Hindlimb muscle (tissue), 1 donor: ENCODE results near the gene CASKIN1. TPM values are rescaled to one million over a fixed set of nuclear protein-coding genes. Genes with fewer than 3 reads are reported as not detected.
"Not testable (repeated sequence)": the region's sequence is repeated elsewhere in the genome, so short reads cannot be mapped to it uniquely, and the experiment has no call there.

Source experiments
- DNase-seq: peaks from one replicate; pipeline ENCODE4 v3.0.0-alpha.2; 2013
- polyA plus RNA-seq: library from polyadenylated mRNA; unstranded; fragments of 120-200 nt; gene quantifications from one replicate; pipeline ENCODE4 v1.2.1, GENCODE V29; 2013; ENCODE audit not compliant: insufficient read length

CASKIN1 gene
- polyA plus RNA-seq, 1 donor, result 3.1 TPM

- peak; percentile 100 for DNase-seq
These were observed 41.1 kb downstream of the CASKIN1 start, which contains the start of gene TRAF7 for GRCh38 chr16:2155091-2155950. Gene TRAF7, plus strand, starts transcription at chr16:2155782. Its CDS starts 8,139 bp downstream, at chr16:2163921.

- DNase-seq, result no peak
These were observed 41.8 kb downstream of the CASKIN1 start for GRCh38 chr16:2154533-2155090.

GRCh38 chr16:2152695-2153506, 43.5 kb downstream of the CASKIN1 start:
- DNase-seq, result no peak

- no peak for DNase-seq
These were observed 45.0 kb downstream of the CASKIN1 start for GRCh38 chr16:2151188-2152091.

GRCh38 chr16:2150418-2151187, 45.8 kb downstream of the CASKIN1 start:
- no peak for DNase-seq

- no peak for DNase-seq
These were observed 46.6 kb downstream of the CASKIN1 start for GRCh38 chr16:2149630-2150417.

- no peak for DNase-seq
These were observed 47.4 kb downstream of the CASKIN1 start for GRCh38 chr16:2148714-2149629.

- peak; percentile 65 for DNase-seq
These were observed 48.3 kb downstream of the CASKIN1 start, which contains the start of gene RAB26 for GRCh38 chr16:2147981-2148671. Gene RAB26, plus strand, starts transcription at chr16:2148625. Its CDS starts 159 bp downstream, at chr16:2148784.

- DNase-seq, result no peak
These were observed 49.0 kb downstream of the CASKIN1 start for GRCh38 chr16:2147378-2147777.

GRCh38 chr16:2145843-2146242, 50.6 kb downstream of the CASKIN1 start:
- DNase-seq, result no peak

GRCh38 chr16:2143878-2144485, 52.4 kb downstream of the CASKIN1 start:
- no peak for DNase-seq

- no peak for DNase-seq
These were observed 53.2 kb downstream of the CASKIN1 start for GRCh38 chr16:2142942-2143877.

- DNase-seq, result peak; percentile 95
These were observed 60.5 kb downstream of the CASKIN1 start, which contains the start of gene PKD1 for GRCh38 chr16:2135770-2136490. Gene PKD1, minus strand, starts transcription at chr16:2135898. Its CDS starts 209 bp downstream, at chr16:2135689.

- DNase-seq, result not testable (repeated sequence)
These were observed 61.3 kb downstream of the CASKIN1 start for GRCh38 chr16:2135071-2135470.

GRCh38 chr16:2133797-2134196, 62.6 kb downstream of the CASKIN1 start:
- not testable (repeated sequence) for DNase-seq

- DNase-seq, result not testable (repeated sequence)
These were observed 66.4 kb downstream of the CASKIN1 start for GRCh38 chr16:2129890-2130447.
